CD4-positive, alpha-beta T cell (primary cell): ENCODE data around the gene BCAR3. TPM values are rescaled to one million over a fixed set of nuclear protein-coding genes. Genes with fewer than 3 reads are reported as not detected.

Experiments used
- ATAC-seq: fragments of 200-7000 bp; cut with Tn5 transposase; one replicate; pipeline ENCODE4 v1.10.0; 2022; ENCODE audit warnings: mild to moderate bottlenecking; ENCODE audit not compliant: poor library complexity
- CTCF ChIA-PET: fragments of 350-600 bp; sonication (Branson Sonifier 250); formaldehyde crosslinking; loops from one replicate; lab custom pipeline; 2021; ENCODE audit warnings: antibody characterized with exemption, inconsistent platforms; lab: Charles Lee
- POLR2A ChIA-PET: fragments of 350-600 bp; sonication (Branson Sonifier 250); formaldehyde crosslinking; loops from one replicate; lab custom pipeline; 2021; ENCODE audit warnings: antibody characterized with exemption, inconsistent platforms; lab: Charles Lee
- DNase-seq, 14 experiments: peaks; one replicate each; pipeline ENCODE4 v3.0.0-alpha.2; 2013 to 2020; ENCODE audit warnings: mixed read lengths in 2 of 14
- H3K27ac ChIP-seq, 2 donors: one replicate each; pipeline versions ENCODE4 v1.5.1 to v1.7.0; 2013; ENCODE audit warnings: low read length in 2 of 2, low read depth in 1 of 2, mild to moderate bottlenecking in 1 of 2
- H3K27me3 ChIP-seq, 2 experiments: 1 replicate in 1 of 2; 2 replicates in 1 of 2; pipeline versions ENCODE4 v1.6.1 to v1.7.0; 2013; ENCODE audit warnings: low read length in 2 of 2, control low read depth in 1 of 2, mild to moderate bottlenecking in 1 of 2, moderate library complexity in 1 of 2; ENCODE audit not compliant: insufficient read depth in 2 of 2, control insufficient read depth in 1 of 2
- H3K36me3 ChIP-seq: one replicate; pipeline ENCODE4 v1.6.1; 2013; ENCODE audit warnings: low read length, control low read depth; ENCODE audit not compliant: insufficient read depth
- H3K4me1 ChIP-seq: one replicate; pipeline ENCODE4 v1.6.1; 2013; ENCODE audit warnings: low read length, control low read depth; ENCODE audit not compliant: insufficient read depth
- H3K4me3 ChIP-seq: one replicate; pipeline ENCODE4 v1.5.1; 2013; ENCODE audit warnings: mild to moderate bottlenecking, low read length, moderate library complexity
- H3K9me3 ChIP-seq, 2 experiments: 1 replicate in 1 of 2; 2 replicates in 1 of 2; pipeline versions ENCODE4 v1.6.1 to v1.7.0; 2013; ENCODE audit warnings: low read length in 2 of 2, mild to moderate bottlenecking in 2 of 2, control low read depth in 1 of 2, moderate library complexity in 1 of 2; ENCODE audit not compliant: control insufficient read depth in 1 of 2, insufficient read depth in 1 of 2
- H3K27ac Mint-ChIP-seq: one replicate; pipeline ENCODE4 v1.8.0; 2020; ENCODE audit warnings: mixed read lengths
- H3K27me3 Mint-ChIP-seq: one replicate; pipeline ENCODE4 v1.8.0; 2021; ENCODE audit warnings: mixed read lengths
- H3K36me3 Mint-ChIP-seq: one replicate; pipeline ENCODE4 v1.8.0; 2021; ENCODE audit warnings: low read depth, mixed read lengths
- H3K4me1 Mint-ChIP-seq: one replicate; pipeline ENCODE4 v1.8.0; 2021; ENCODE audit warnings: low read depth, mixed read lengths
- H3K4me3 Mint-ChIP-seq: one replicate; pipeline ENCODE4 v1.8.0; 2020; ENCODE audit warnings: mild to moderate bottlenecking, mixed read lengths
- H3K9me3 Mint-ChIP-seq: one replicate; pipeline ENCODE4 v1.8.0; 2020; ENCODE audit warnings: mixed read lengths
- intact Hi-C, 2 experiments: fragments of 100-400 bp; cut with DNase I in 1 of 2; cut with micrococcal nuclease in 1 of 2; formaldehyde crosslinking; loops; one replicate each; pipeline versions ENCODE4 v1.15.1 to v1.9.0; 2023 to 2025; cut with DNase I, micrococcal nuclease
- total RNA-seq, 174 experiments: library from RNA in 2 of 174; stranded (reverse) in 2 of 174; gene quantifications; one replicate each; pipeline ENCODE4 v1.2.3 and lab custom pipeline; 2021 to 2026
- TF ChIP-seq, protein P1 (sequence below): fragments of 200-600 bp; IDR thresholded peaks from one replicate; pipeline ENCODE4 v1.8.0; 2022; ENCODE audit warnings: antibody characterized with exemption, mild to moderate bottlenecking

The BCAR3 gene
- total RNA-seq, 2 experiments from 2014 or later, result 0.47 to 0.92 TPM

DNA sequence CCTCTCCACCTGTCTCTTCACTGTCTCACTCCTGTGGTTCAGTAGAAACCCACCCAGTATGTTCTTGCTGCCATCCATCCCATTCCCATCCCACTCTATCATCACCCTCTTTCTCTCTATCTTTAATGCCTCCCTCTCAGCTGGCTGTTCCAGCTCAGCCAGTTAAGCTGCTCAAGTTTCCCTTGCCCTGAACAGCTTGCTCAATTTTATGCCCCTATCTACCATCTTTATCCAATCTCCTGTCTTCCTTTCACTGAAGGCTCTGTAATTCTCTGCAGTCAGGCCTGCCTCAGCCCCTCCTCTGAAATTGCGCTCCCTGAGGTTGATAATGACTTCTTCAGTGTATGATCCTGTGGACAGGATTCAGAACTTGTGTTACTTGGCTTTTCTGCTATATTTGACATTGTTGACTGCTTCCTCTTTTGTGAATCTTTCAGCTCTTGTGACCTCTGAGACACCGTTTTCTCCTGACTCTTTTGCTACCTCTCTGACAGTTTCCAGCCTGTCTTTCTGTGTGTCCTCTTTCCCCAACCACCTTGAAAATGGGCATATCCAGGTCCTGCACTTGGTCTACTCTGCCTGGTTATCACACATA is 13.9 kb upstream of the BCAR3 start:
- intact Hi-C loops, result no loop called here
- POLR2A ChIA-PET, result interaction anchor here (0.6 kb wide), 1 partner anchor 57 kb away, joined by 3 read pairs; no protein-coding TSS in a partner anchor
- DNase-seq (no peak), ATAC-seq (no peak)
- Histone ChIP-seq H3K27me3 (no peaks in the 10 kb centered on the region), H3K36me3 (no peaks in the 10 kb centered on the region), H3K4me1 (peaks cover 3% of the 10 kb centered on the region), H3K4me3 (no peak overlapping the region), H3K9me3 (no peaks in the 10 kb centered on the region), H3K27ac (no peak overlapping the region)
- Mint-ChIP-seq H3K27me3 (no peaks in the 10 kb centered on the region), H3K27ac (no peak overlapping the region), H3K9me3 (no peaks in the 10 kb centered on the region), H3K36me3 (no peaks in the 10 kb centered on the region), H3K4me1 (no peaks in the 10 kb centered on the region), H3K4me3 (no peak overlapping the region)
- CTCF ChIA-PET, result interaction anchor here (0.7 kb wide), 1 partner anchor 208 kb away, joined by 3 read pairs; no protein-coding TSS in a partner anchor
- TF ChIP-seq, protein P1, sequence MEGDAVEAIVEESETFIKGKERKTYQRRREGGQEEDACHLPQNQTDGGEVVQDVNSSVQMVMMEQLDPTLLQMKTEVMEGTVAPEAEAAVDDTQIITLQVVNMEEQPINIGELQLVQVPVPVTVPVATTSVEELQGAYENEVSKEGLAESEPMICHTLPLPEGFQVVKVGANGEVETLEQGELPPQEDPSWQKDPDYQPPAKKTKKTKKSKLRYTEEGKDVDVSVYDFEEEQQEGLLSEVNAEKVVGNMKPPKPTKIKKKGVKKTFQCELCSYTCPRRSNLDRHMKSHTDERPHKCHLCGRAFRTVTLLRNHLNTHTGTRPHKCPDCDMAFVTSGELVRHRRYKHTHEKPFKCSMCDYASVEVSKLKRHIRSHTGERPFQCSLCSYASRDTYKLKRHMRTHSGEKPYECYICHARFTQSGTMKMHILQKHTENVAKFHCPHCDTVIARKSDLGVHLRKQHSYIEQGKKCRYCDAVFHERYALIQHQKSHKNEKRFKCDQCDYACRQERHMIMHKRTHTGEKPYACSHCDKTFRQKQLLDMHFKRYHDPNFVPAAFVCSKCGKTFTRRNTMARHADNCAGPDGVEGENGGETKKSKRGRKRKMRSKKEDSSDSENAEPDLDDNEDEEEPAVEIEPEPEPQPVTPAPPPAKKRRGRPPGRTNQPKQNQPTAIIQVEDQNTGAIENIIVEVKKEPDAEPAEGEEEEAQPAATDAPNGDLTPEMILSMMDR, result no peak

DNA sequence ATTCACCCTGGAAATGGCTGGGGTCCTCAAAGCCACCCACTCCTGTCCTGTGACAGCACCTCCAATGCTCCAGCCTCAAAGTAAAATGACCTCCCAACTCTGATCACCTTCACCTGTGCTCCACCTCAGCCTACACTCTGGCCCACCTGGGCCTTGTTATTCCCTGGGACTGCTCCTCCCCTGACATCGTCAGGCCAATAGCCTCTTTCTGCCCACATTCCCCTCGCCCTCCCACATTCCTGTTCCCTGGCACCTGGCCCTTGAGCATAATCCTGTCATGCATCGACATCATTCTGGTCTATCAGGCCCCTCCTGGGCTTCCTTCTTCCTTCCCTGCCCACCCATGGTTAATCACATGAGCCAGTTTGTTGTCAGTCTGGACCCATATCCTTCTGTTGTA is 13.2 kb upstream of the BCAR3 start:
- Histone ChIP-seq H3K27ac (no peak overlapping the region), H3K27me3 (no peaks in the 10 kb centered on the region), H3K4me3 (no peak overlapping the region), H3K4me1 (peaks cover 3% of the 10 kb centered on the region), H3K9me3 (no peaks in the 10 kb centered on the region), H3K36me3 (no peaks in the 10 kb centered on the region)
- TF ChIP-seq, protein P1, result no peak
- Mint-ChIP-seq H3K4me1 (no peaks in the 10 kb centered on the region), H3K36me3 (no peaks in the 10 kb centered on the region), H3K9me3 (no peaks in the 10 kb centered on the region), H3K27ac (no peak overlapping the region), H3K27me3 (no peaks in the 10 kb centered on the region), H3K4me3 (no peak overlapping the region)
- no peak for ATAC-seq
- CTCF ChIA-PET, result no interaction called here
- intact Hi-C loops, result no loop called here
- POLR2A ChIA-PET, result no interaction called here
- no peak for DNase-seq

DNA sequence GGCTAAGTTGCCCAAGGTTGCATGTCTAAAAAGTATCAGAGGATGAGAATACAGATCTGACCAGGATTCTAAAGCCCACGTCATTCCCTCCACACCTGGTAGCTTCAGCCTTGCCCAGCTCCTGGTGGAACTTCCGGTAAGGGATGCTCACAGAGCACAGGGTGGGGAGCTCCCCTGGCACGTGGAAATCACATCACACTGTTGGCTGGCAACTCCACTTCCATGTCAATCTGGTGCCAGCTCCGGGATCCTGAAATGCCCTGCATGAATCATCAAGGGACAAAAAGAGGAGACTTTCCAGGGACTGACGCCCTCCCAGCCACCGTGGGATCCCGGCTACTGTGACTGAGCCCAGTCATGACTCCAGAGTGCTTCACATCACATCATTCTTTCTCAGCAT is 12.4 kb upstream of the BCAR3 start:
- Histone ChIP-seq H3K27ac (no peak overlapping the region), H3K27me3 (no peaks in the 10 kb centered on the region), H3K36me3 (no peaks in the 10 kb centered on the region), H3K4me1 (peaks cover 3% of the 10 kb centered on the region), H3K9me3 (no peaks in the 10 kb centered on the region), H3K4me3 (no peak overlapping the region)
- no peak overlapping the region for H3K4me3 Mint-ChIP-seq
- no peaks in the 10 kb centered on the region for H3K4me1 Mint-ChIP-seq
- no peaks in the 10 kb centered on the region for H3K9me3 Mint-ChIP-seq
- CTCF ChIA-PET, result no interaction called here
- POLR2A ChIA-PET, result no interaction called here
- no peaks in the 10 kb centered on the region for H3K36me3 Mint-ChIP-seq
- no peak for ATAC-seq
- TF ChIP-seq, protein P1, result no peak
- H3K27me3 Mint-ChIP-seq, result no peaks in the 10 kb centered on the region
- intact Hi-C loops, result no loop called here
- no peak overlapping the region for H3K27ac Mint-ChIP-seq
- DNase-seq, result no peak
